OCI-LY1 (cell line): ENCODE measurements around the gene SLAMF8.

ENCODE experiments used
- EZH2 ChIP-seq: fragments of 200-600 bp; sonication (generic), shearing (Covaris generic); IDR thresholded peaks from 2 replicates; pipeline ENCODE4 v1.8.0; 2017; ENCODE audit warnings: borderline replicate concordance, mixed run types, mild to moderate bottlenecking, antibody characterized with exemption, low read length, moderate library complexity, mixed read lengths
- TF ChIP-seq, protein P1 (sequence below): fragments of 200-600 bp; sonication (generic), shearing (Covaris generic); IDR thresholded peaks from 2 replicates; pipeline ENCODE4 v1.5.1; 2017; ENCODE audit warnings: mild to moderate bottlenecking, antibody characterized with exemption, low read length, moderate library complexity, mixed read lengths

DNA sequence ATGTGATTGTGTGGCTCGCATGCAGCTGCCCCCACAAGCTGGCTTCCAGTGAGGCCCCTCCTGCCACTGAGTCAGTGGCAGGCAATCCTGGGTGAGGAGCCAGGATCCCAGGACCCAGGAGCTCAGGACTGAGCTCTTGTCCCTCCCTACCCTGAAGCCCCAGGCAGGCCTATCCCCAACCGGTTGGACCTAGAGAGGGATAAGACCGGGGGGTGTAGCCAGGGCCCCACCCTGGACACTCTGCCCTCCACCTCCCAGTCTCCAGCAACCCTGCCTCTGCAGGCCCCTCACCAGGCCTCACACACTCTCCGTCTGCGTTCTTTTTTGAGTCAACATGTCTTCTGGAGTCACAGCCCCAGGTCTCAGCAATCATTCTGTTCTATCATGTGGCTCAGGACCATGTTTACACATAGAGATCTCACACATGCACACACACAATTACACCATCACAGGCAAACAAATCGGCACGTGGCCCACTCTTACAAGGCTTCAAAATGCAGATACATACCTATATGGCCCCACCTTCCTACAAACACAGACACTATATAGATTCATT lies 33.2 kb downstream of the SLAMF8 start:
- TF ChIP-seq, protein P1, sequence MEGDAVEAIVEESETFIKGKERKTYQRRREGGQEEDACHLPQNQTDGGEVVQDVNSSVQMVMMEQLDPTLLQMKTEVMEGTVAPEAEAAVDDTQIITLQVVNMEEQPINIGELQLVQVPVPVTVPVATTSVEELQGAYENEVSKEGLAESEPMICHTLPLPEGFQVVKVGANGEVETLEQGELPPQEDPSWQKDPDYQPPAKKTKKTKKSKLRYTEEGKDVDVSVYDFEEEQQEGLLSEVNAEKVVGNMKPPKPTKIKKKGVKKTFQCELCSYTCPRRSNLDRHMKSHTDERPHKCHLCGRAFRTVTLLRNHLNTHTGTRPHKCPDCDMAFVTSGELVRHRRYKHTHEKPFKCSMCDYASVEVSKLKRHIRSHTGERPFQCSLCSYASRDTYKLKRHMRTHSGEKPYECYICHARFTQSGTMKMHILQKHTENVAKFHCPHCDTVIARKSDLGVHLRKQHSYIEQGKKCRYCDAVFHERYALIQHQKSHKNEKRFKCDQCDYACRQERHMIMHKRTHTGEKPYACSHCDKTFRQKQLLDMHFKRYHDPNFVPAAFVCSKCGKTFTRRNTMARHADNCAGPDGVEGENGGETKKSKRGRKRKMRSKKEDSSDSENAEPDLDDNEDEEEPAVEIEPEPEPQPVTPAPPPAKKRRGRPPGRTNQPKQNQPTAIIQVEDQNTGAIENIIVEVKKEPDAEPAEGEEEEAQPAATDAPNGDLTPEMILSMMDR = no peak
- no peak for TF ChIP-seq EZH2
